GM10847 (cell line): ENCODE measurements around the gene METAP2.

Source experiments
- POLR2A ChIP-seq: IDR thresholded peaks from 2 replicates; pipeline ENCODE4 v1.6.1; 2011; ENCODE audit not compliant: insufficient read length; ENCODE audit errors: extremely low read depth

METAP2 gene

DNA sequence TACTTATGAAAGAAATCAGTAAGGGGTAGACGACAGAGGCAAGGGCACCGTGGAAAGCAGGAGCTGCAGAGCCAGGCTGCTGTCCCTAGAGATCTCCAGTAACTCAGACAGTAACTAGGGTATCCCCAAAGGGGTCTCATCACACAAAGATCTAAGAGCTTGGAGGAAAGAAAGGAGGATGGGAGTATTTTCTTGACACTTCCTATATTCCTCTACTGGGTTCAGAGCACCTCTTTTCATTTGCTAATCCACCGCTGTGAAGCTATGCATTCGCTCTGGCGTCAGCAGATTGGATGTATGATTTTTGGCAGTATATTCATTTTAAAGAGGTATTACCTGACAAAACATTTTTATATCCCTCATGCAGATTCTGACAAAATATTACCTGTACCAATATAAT, 64.7 kb downstream of the METAP2 start:
- TF ChIP-seq POLR2A, result no peak

DNA sequence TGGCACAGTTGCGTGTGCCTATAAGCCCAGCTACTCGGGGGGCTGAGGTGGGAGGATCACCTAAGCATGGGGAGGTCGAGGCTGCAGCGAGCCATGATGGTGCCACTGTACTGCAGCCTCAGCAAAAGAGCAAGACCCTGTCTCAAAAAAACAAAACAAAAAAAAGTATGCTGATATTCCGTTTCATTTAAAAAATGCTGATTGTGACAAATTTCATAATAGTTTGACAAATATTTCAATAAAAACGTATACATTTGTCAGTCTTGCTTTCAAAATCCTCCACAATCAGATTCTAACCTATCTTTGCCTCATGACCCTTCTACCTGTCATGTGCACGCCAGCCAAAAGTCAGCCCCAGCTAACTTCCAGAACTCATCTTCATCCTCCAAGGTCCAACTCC, 67.5 kb downstream of the METAP2 start:
- TF ChIP-seq POLR2A, result no peak

GRCh38 chr12:95543305-95543704, 69.4 kb downstream of the METAP2 start:
- TF ChIP-seq POLR2A, result no peak

- no peak for TF ChIP-seq POLR2A
Measured at GRCh38 chr12:95544756-95545155, 70.8 kb downstream of the METAP2 start.

- no peak for TF ChIP-seq POLR2A
Measured at GRCh38 chr12:95545303-95545702, 71.4 kb downstream of the METAP2 start.

- no peak for TF ChIP-seq POLR2A
Measured at GRCh38 chr12:95545731-95546490, 72.0 kb downstream of the METAP2 start.

GRCh38 chr12:95546491-95546813, 72.5 kb downstream of the METAP2 start:
- TF ChIP-seq POLR2A, result no peak

DNA sequence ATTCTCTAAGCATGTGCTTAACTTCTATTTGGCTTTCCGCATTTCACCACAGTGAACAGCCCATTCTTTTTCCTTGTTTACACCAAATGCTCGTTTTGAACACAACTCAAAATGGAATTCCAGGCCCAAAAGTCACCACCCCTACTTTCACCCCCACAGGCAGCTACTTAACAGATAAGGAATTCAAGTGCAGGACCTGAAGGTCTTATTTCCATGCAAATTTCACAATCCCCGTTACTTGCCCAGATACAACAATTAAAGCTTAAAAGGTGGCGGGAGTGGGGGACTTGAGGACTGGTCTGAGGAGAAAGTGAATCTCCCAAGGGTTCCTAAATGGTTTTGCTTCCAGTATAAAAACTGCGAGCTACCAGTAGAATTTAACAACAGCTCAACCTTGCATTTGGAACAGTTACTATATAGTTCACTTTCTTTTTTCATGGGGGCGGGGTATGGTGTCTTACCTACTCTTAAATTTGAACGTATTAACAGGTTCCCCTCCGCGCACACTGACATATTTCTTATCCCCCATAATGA, 73.6 kb downstream of the METAP2 start:
- no peak for TF ChIP-seq POLR2A

DNA sequence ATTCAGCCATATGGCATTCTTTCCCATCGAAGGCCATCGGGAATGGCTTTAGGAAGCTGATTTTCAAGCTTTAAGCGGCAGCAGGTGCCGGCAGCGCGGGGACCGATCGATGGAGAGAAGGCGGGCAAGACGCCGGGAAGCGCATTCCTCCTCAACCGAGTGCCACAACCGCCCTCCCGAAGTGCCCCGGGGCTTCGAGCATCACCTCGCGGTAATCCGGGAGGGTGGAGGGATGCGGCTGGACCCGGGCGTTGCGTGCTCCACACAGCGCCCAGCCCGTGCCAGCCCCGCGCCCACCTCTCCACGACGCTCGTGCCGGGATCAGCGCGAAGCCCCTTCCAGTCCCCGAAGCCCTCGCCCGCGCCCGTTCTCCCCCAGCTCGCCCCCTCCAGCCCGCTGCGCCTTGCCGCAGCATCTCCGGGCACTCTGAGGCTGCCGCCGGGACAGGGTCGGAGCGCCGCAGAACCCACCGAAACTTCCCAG, 74.1 kb downstream of the METAP2 start:
- no peak for TF ChIP-seq POLR2A

GRCh38 chr12:95548539-95549391, 74.8 kb downstream of the METAP2 start:
- no peak for TF ChIP-seq POLR2A

GRCh38 chr12:95549392-95550084, 75.6 kb downstream of the METAP2 start:
- TF ChIP-seq POLR2A, result no peak

DNA sequence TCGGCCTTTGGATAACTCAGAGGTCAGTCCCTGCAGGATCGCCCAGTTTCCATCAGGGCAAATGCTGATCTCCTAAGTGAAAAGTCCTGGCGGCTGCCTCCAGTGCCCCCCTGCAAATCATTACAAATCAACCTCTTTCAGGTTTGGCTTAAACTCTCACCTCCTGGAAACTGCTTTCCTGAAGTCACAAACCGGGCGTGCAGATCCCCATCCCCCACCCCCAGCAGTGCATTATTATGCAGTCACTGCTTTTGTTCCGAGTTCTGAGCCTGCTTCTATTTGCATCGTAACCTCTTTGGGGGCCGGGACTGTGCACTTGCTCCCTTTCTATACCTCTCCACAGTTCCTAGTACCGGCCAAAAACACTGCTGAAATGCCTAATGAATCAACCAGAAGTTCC, 77.4 kb downstream of the METAP2 start, which contains the start of gene USP44:
Gene USP44 (minus strand): TSS at position 172 of the 400 bp plus-strand sequence. CDS start 17,220 bp downstream, outside the sequence.
- TF ChIP-seq POLR2A, result no peak

- no peak for TF ChIP-seq POLR2A
Measured at GRCh38 chr12:95551913-95552516, 78.1 kb downstream of the METAP2 start.

GRCh38 chr12:95553197-95553943, 79.4 kb downstream of the METAP2 start:
- no peak for TF ChIP-seq POLR2A
